ENCODE results near the gene EML4.

The EML4 gene

GRCh38 chr2:42232024-42232423 is 62.9 kb downstream of the EML4 start:
- no peaks in the 10 kb centered on the region for H3K9me3 Mint-ChIP-seq
- H3K36me3 Mint-ChIP-seq (ENCODE audit: low read depth): peaks cover 8% of the 10 kb centered on the region
- H3K4me1 Mint-ChIP-seq (ENCODE audit: low read depth): peaks cover 76% of the 10 kb centered on the region
- H3K27me3 Mint-ChIP-seq: no peaks in the 10 kb centered on the region
- no peak overlapping the region for H3K4me3 Mint-ChIP-seq
- H3K27ac Mint-ChIP-seq: no peak overlapping the region

- Mint-ChIP-seq H3K4me3 (no peak overlapping the region), H3K27ac (no peak overlapping the region), H3K4me1 (ENCODE audit: low read depth) (peaks cover 70% of the 10 kb centered on the region), H3K9me3 (no peaks in the 10 kb centered on the region), H3K36me3 (ENCODE audit: low read depth) (peaks cover 8% of the 10 kb centered on the region), H3K27me3 (no peaks in the 10 kb centered on the region)
Observed at GRCh38 chr2:42233976-42234441, 64.9 kb downstream of the EML4 start.

- H3K9me3 Mint-ChIP-seq: no peaks in the 10 kb centered on the region
- H3K36me3 Mint-ChIP-seq (ENCODE audit: low read depth): peaks cover 12% of the 10 kb centered on the region
- no peak overlapping the region for H3K27ac Mint-ChIP-seq
- no peaks in the 10 kb centered on the region for H3K27me3 Mint-ChIP-seq
- peaks cover 76% of the 10 kb centered on the region for H3K4me1 Mint-ChIP-seq (ENCODE audit: low read depth)
- no peak overlapping the region for H3K4me3 Mint-ChIP-seq
Observed at GRCh38 chr2:42236911-42237310, 67.8 kb downstream of the EML4 start.

GRCh38 chr2:42238644-42239288 is 69.6 kb downstream of the EML4 start:
- no peaks in the 10 kb centered on the region for H3K27me3 Mint-ChIP-seq
- H3K36me3 Mint-ChIP-seq (ENCODE audit: low read depth): peaks cover 12% of the 10 kb centered on the region
- H3K4me3 Mint-ChIP-seq: no peak overlapping the region
- no peaks in the 10 kb centered on the region for H3K9me3 Mint-ChIP-seq
- no peak overlapping the region for H3K27ac Mint-ChIP-seq
- peaks cover 84% of the 10 kb centered on the region for H3K4me1 Mint-ChIP-seq (ENCODE audit: low read depth)

- H3K27ac Mint-ChIP-seq: no peak overlapping the region
- no peaks in the 10 kb centered on the region for H3K27me3 Mint-ChIP-seq
- peaks cover 81% of the 10 kb centered on the region for H3K4me1 Mint-ChIP-seq (ENCODE audit: low read depth)
- H3K4me3 Mint-ChIP-seq: no peak overlapping the region
- H3K36me3 Mint-ChIP-seq (ENCODE audit: low read depth): peaks cover 8% of the 10 kb centered on the region
- H3K9me3 Mint-ChIP-seq: no peaks in the 10 kb centered on the region
Observed at GRCh38 chr2:42239289-42239661, 70.1 kb downstream of the EML4 start.

- Mint-ChIP-seq H3K36me3 (ENCODE audit: low read depth) (peaks cover 13% of the 10 kb centered on the region), H3K4me1 (ENCODE audit: low read depth) (peaks cover 85% of the 10 kb centered on the region), H3K27me3 (no peaks in the 10 kb centered on the region), H3K4me3 (no peak overlapping the region), H3K27ac (peak overlapping the region; percentile 54), H3K9me3 (no peaks in the 10 kb centered on the region)
Observed at GRCh38 chr2:42239811-42240210, 70.7 kb downstream of the EML4 start.

- peaks cover 72% of the 10 kb centered on the region for H3K4me1 Mint-ChIP-seq (ENCODE audit: low read depth)
- H3K27ac Mint-ChIP-seq: no peak overlapping the region
- no peak overlapping the region for H3K4me3 Mint-ChIP-seq
- no peaks in the 10 kb centered on the region for H3K9me3 Mint-ChIP-seq
- H3K27me3 Mint-ChIP-seq: no peaks in the 10 kb centered on the region
- peaks cover 22% of the 10 kb centered on the region for H3K36me3 Mint-ChIP-seq (ENCODE audit: low read depth)
Observed at GRCh38 chr2:42241517-42241916, 72.4 kb downstream of the EML4 start.

GRCh38 chr2:42243297-42243696 is 74.1 kb downstream of the EML4 start:
- peaks cover 59% of the 10 kb centered on the region for H3K4me1 Mint-ChIP-seq (ENCODE audit: low read depth)
- H3K9me3 Mint-ChIP-seq: no peaks in the 10 kb centered on the region
- H3K27ac Mint-ChIP-seq: peak overlapping the region; percentile 41
- no peak overlapping the region for H3K4me3 Mint-ChIP-seq
- no peaks in the 10 kb centered on the region for H3K27me3 Mint-ChIP-seq
- peaks cover 30% of the 10 kb centered on the region for H3K36me3 Mint-ChIP-seq (ENCODE audit: low read depth)

GRCh38 chr2:42244520-42244919 is 75.4 kb downstream of the EML4 start:
- Mint-ChIP-seq H3K27ac (no peak overlapping the region), H3K36me3 (ENCODE audit: low read depth) (peaks cover 34% of the 10 kb centered on the region), H3K27me3 (no peaks in the 10 kb centered on the region), H3K4me1 (ENCODE audit: low read depth) (peaks cover 55% of the 10 kb centered on the region), H3K9me3 (no peaks in the 10 kb centered on the region), H3K4me3 (no peak overlapping the region)

GRCh38 chr2:42245396-42245795 is 76.2 kb downstream of the EML4 start:
- no peak overlapping the region for H3K4me3 Mint-ChIP-seq
- H3K27ac Mint-ChIP-seq: no peak overlapping the region
- no peaks in the 10 kb centered on the region for H3K27me3 Mint-ChIP-seq
- H3K4me1 Mint-ChIP-seq (ENCODE audit: low read depth): peaks cover 55% of the 10 kb centered on the region
- no peaks in the 10 kb centered on the region for H3K9me3 Mint-ChIP-seq
- H3K36me3 Mint-ChIP-seq (ENCODE audit: low read depth): peaks cover 41% of the 10 kb centered on the region

GRCh38 chr2:42246562-42246961 is 77.4 kb downstream of the EML4 start:
- Mint-ChIP-seq H3K4me3 (no peak overlapping the region), H3K9me3 (no peaks in the 10 kb centered on the region), H3K36me3 (ENCODE audit: low read depth) (peaks cover 45% of the 10 kb centered on the region), H3K27me3 (no peaks in the 10 kb centered on the region), H3K27ac (no peak overlapping the region), H3K4me1 (ENCODE audit: low read depth) (peaks cover 51% of the 10 kb centered on the region)

GRCh38 chr2:42248846-42249245 is 79.7 kb downstream of the EML4 start:
- H3K4me3 Mint-ChIP-seq: no peak overlapping the region
- peaks cover 62% of the 10 kb centered on the region for H3K36me3 Mint-ChIP-seq (ENCODE audit: low read depth)
- H3K9me3 Mint-ChIP-seq: peaks cover 4% of the 10 kb centered on the region
- peaks cover 51% of the 10 kb centered on the region for H3K4me1 Mint-ChIP-seq (ENCODE audit: low read depth)
- H3K27ac Mint-ChIP-seq: no peak overlapping the region
- no peaks in the 10 kb centered on the region for H3K27me3 Mint-ChIP-seq

- H3K9me3 Mint-ChIP-seq: peaks cover 9% of the 10 kb centered on the region
- H3K27me3 Mint-ChIP-seq: no peaks in the 10 kb centered on the region
- H3K4me1 Mint-ChIP-seq (ENCODE audit: low read depth): peaks cover 54% of the 10 kb centered on the region
- no peak overlapping the region for H3K27ac Mint-ChIP-seq
- H3K4me3 Mint-ChIP-seq: no peak overlapping the region
- H3K36me3 Mint-ChIP-seq (ENCODE audit: low read depth): peaks cover 65% of the 10 kb centered on the region
Observed at GRCh38 chr2:42249284-42249683, 80.1 kb downstream of the EML4 start.

GRCh38 chr2:42249887-42250286 is 80.7 kb downstream of the EML4 start:
- Mint-ChIP-seq H3K27ac (no peak overlapping the region), H3K27me3 (no peaks in the 10 kb centered on the region), H3K36me3 (ENCODE audit: low read depth) (peaks cover 65% of the 10 kb centered on the region), H3K4me3 (no peak overlapping the region), H3K4me1 (ENCODE audit: low read depth) (peaks cover 54% of the 10 kb centered on the region), H3K9me3 (peaks cover 9% of the 10 kb centered on the region)

- no peak overlapping the region for H3K4me3 Mint-ChIP-seq
- no peak overlapping the region for H3K27ac Mint-ChIP-seq
- H3K9me3 Mint-ChIP-seq: peaks cover 9% of the 10 kb centered on the region
- H3K36me3 Mint-ChIP-seq (ENCODE audit: low read depth): peaks cover 59% of the 10 kb centered on the region
- H3K27me3 Mint-ChIP-seq: no peaks in the 10 kb centered on the region
- peaks cover 61% of the 10 kb centered on the region for H3K4me1 Mint-ChIP-seq (ENCODE audit: low read depth)
Observed at GRCh38 chr2:42250925-42251324, 81.8 kb downstream of the EML4 start.

GRCh38 chr2:42252464-42252863 is 83.3 kb downstream of the EML4 start:
- peaks cover 9% of the 10 kb centered on the region for H3K9me3 Mint-ChIP-seq
- H3K36me3 Mint-ChIP-seq (ENCODE audit: low read depth): peaks cover 50% of the 10 kb centered on the region
- no peaks in the 10 kb centered on the region for H3K27me3 Mint-ChIP-seq
- H3K27ac Mint-ChIP-seq: no peak overlapping the region
- H3K4me1 Mint-ChIP-seq (ENCODE audit: low read depth): peaks cover 75% of the 10 kb centered on the region
- H3K4me3 Mint-ChIP-seq: no peak overlapping the region

All from stimulated activated naive CD8-positive, alpha-beta T cell treated with anti-CD3 and anti-CD28 coated beads, Interleukin-15, Interleukin-2, amounts not matched to agents 100 ng/mL and 50 ng/mL, for 24 hours (primary cell).